KMS-11 (cell line): ENCODE data around the gene OR2F2.

Experiments
- H2AFZ ChIP-seq: fragments of 200-600 bp; sonication (generic); 2 replicates; pipeline ENCODE4 v1.6.1; 2016; ENCODE audit warnings: antibody characterized with exemption, mixed run types, low read depth
- H3K27ac ChIP-seq: fragments of 200-600 bp; sonication (generic); 2 replicates; pipeline ENCODE4 v1.6.1; 2016; ENCODE audit warnings: mild to moderate bottlenecking, mixed run types
- H3K27me3 ChIP-seq: fragments of 200-600 bp; sonication (generic); 2 replicates; pipeline ENCODE4 v1.6.1; 2017; ENCODE audit warnings: mild to moderate bottlenecking, low read depth, mixed run types, moderate library complexity; ENCODE audit not compliant: insufficient read depth
- H3K36me3 ChIP-seq: fragments of 200-600 bp; sonication (generic); 2 replicates; pipeline ENCODE4 v1.6.1; 2017; ENCODE audit warnings: mild to moderate bottlenecking, mixed run types; ENCODE audit not compliant: insufficient read depth
- H3K4me1 ChIP-seq: fragments of 200-600 bp; sonication (generic); 2 replicates; pipeline ENCODE4 v1.6.1; 2016; ENCODE audit warnings: mild to moderate bottlenecking, low read depth, mixed run types; ENCODE audit not compliant: poor library complexity, severe bottlenecking
- H3K4me2 ChIP-seq: fragments of 200-600 bp; sonication (generic); 2 replicates; pipeline ENCODE4 v1.7.0; 2016; ENCODE audit warnings: mild to moderate bottlenecking, mixed run types
- H3K4me3 ChIP-seq: fragments of 200-600 bp; sonication (generic); IDR thresholded peaks from 2 replicates; pipeline ENCODE4 v1.6.1; 2017; ENCODE audit warnings: low read depth, low read length, mixed read lengths; ENCODE audit not compliant: insufficient read depth
- H3K79me2 ChIP-seq: fragments of 200-600 bp; sonication (generic); 2 replicates; pipeline ENCODE4 v1.6.1; 2016; ENCODE audit warnings: low read depth, mixed run types; ENCODE audit not compliant: insufficient read depth
- H3K9ac ChIP-seq: fragments of 200-600 bp; sonication (generic); 2 replicates; pipeline ENCODE4 v1.6.1; 2016; ENCODE audit warnings: mild to moderate bottlenecking, mixed run types
- H4K20me1 ChIP-seq: fragments of 200-600 bp; sonication (generic); 2 replicates; pipeline ENCODE4 v1.6.1; 2016; ENCODE audit warnings: mild to moderate bottlenecking, mixed run types; ENCODE audit not compliant: insufficient read depth
- CTCF ChIP-seq: fragments of 200-600 bp; sonication (generic); conservative IDR thresholded peaks from 2 replicates; pipeline ENCODE4 v1.6.1; 2017; ENCODE audit warnings: low read depth, mild to moderate bottlenecking, antibody characterized with exemption, low read length, moderate library complexity, mixed read lengths

OR2F2 gene

GRCh38 chr7:143973870-143974416 lies 38.9 kb downstream of the OR2F2 start:
- no peak overlapping the region for H3K9ac ChIP-seq
- H3K4me2 ChIP-seq = no peak overlapping the region
- no peaks in the 10 kb centered on the region for H4K20me1 ChIP-seq
- H3K36me3 ChIP-seq = no peaks in the 10 kb centered on the region
- H3K79me2 ChIP-seq = no peaks in the 10 kb centered on the region
- TF ChIP-seq CTCF = no peak
- no peak overlapping the region for H3K4me3 ChIP-seq
- no peaks in the 10 kb centered on the region for H3K4me1 ChIP-seq
- no peak overlapping the region for H2AFZ ChIP-seq
- no peaks in the 10 kb centered on the region for H3K27me3 ChIP-seq
- H3K27ac ChIP-seq = no peak overlapping the region

GRCh38 chr7:143974459-143974858 lies 39.4 kb downstream of the OR2F2 start:
- H3K36me3 ChIP-seq = no peaks in the 10 kb centered on the region
- H3K27ac ChIP-seq = no peak overlapping the region
- H3K4me1 ChIP-seq = no peaks in the 10 kb centered on the region
- H3K4me2 ChIP-seq = no peak overlapping the region
- no peaks in the 10 kb centered on the region for H4K20me1 ChIP-seq
- no peak overlapping the region for H3K9ac ChIP-seq
- TF ChIP-seq CTCF = no peak
- no peaks in the 10 kb centered on the region for H3K27me3 ChIP-seq
- no peak overlapping the region for H3K4me3 ChIP-seq
- no peak overlapping the region for H2AFZ ChIP-seq
- no peaks in the 10 kb centered on the region for H3K79me2 ChIP-seq

- H3K4me2 ChIP-seq = no peak overlapping the region
- H3K79me2 ChIP-seq = no peaks in the 10 kb centered on the region
- H3K9ac ChIP-seq = no peak overlapping the region
- no peak; the same call in 1 of the 2 replicates for TF ChIP-seq CTCF
- no peak overlapping the region for H3K27ac ChIP-seq
- H3K36me3 ChIP-seq = no peaks in the 10 kb centered on the region
- H3K4me3 ChIP-seq = no peak overlapping the region
- no peak overlapping the region for H2AFZ ChIP-seq
- no peaks in the 10 kb centered on the region for H3K4me1 ChIP-seq
- H3K27me3 ChIP-seq = no peaks in the 10 kb centered on the region
- H4K20me1 ChIP-seq = no peaks in the 10 kb centered on the region
Measured at GRCh38 chr7:143975617-143976016, 40.6 kb downstream of the OR2F2 start.

GRCh38 chr7:143978585-143978984 lies 43.6 kb downstream of the OR2F2 start:
- no peaks in the 10 kb centered on the region for H3K79me2 ChIP-seq
- H2AFZ ChIP-seq = no peak overlapping the region
- no peaks in the 10 kb centered on the region for H4K20me1 ChIP-seq
- H3K4me2 ChIP-seq = no peak overlapping the region
- no peaks in the 10 kb centered on the region for H3K27me3 ChIP-seq
- TF ChIP-seq CTCF = no peak
- no peak overlapping the region for H3K27ac ChIP-seq
- no peak overlapping the region for H3K9ac ChIP-seq
- no peaks in the 10 kb centered on the region for H3K4me1 ChIP-seq
- H3K36me3 ChIP-seq = no peaks in the 10 kb centered on the region
- no peak overlapping the region for H3K4me3 ChIP-seq
